ENCODE measurements around the gene UBL7.

Gene UBL7

GRCh38 chr15:74397239-74398068 is 63.5 kb downstream of the UBL7 start:
- TF ChIP-seq TAF1 (IDR thresholded peaks at IDR 0.05; ENCODE audit: borderline replicate concordance, insufficient read depth, low read length) (no peak), POLR2AphosphoS5 (IDR thresholded peaks at IDR 0.05; ENCODE audit: low read depth, low read length) (no peak), REST (IDR thresholded peaks at IDR 0.05; ENCODE audit: insufficient read depth in 1 of 2, low read depth in 2 of 2, low read length in 2 of 2) (no peak), SIN3A (IDR thresholded peaks at IDR 0.05; ENCODE audit: borderline replicate concordance, insufficient read depth, low read length) (no peak), FOXP2 (optimal IDR thresholded peaks at IDR 0.05; ENCODE audit: borderline replicate concordance, extremely low read depth, extremely low read length, insufficient read depth) (no peak)

GRCh38 chr15:74396445-74397238 is 64.3 kb downstream of the UBL7 start:
- TF ChIP-seq POLR2AphosphoS5 (IDR thresholded peaks at IDR 0.05; ENCODE audit: low read depth, low read length) (no peak), TAF1 (IDR thresholded peaks at IDR 0.05; ENCODE audit: borderline replicate concordance, insufficient read depth, low read length) (no peak), SIN3A (IDR thresholded peaks at IDR 0.05; ENCODE audit: borderline replicate concordance, insufficient read depth, low read length) (no peak), REST (IDR thresholded peaks at IDR 0.05; ENCODE audit: insufficient read depth in 1 of 2, low read depth in 2 of 2, low read length in 2 of 2) (no peak), FOXP2 (optimal IDR thresholded peaks at IDR 0.05; ENCODE audit: borderline replicate concordance, extremely low read depth, extremely low read length, insufficient read depth) (no peak)

GRCh38 chr15:74396146-74396438 is 64.9 kb downstream of the UBL7 start:
- TF ChIP-seq FOXP2 (optimal IDR thresholded peaks at IDR 0.05; ENCODE audit: borderline replicate concordance, extremely low read depth, extremely low read length, insufficient read depth) (no peak), REST (IDR thresholded peaks at IDR 0.05; ENCODE audit: insufficient read depth in 1 of 2, low read depth in 2 of 2, low read length in 2 of 2) (no peak), POLR2AphosphoS5 (IDR thresholded peaks at IDR 0.05; ENCODE audit: low read depth, low read length) (no peak), TAF1 (IDR thresholded peaks at IDR 0.05; ENCODE audit: borderline replicate concordance, insufficient read depth, low read length) (no peak), SIN3A (IDR thresholded peaks at IDR 0.05; ENCODE audit: borderline replicate concordance, insufficient read depth, low read length) (no peak)
